ENCODE measurements around the gene RBL2.
"Not testable (repeated sequence)": the region's sequence is repeated elsewhere in the genome, so short reads cannot be mapped to it uniquely, and the experiment has no call there.

Gene RBL2, protein sequence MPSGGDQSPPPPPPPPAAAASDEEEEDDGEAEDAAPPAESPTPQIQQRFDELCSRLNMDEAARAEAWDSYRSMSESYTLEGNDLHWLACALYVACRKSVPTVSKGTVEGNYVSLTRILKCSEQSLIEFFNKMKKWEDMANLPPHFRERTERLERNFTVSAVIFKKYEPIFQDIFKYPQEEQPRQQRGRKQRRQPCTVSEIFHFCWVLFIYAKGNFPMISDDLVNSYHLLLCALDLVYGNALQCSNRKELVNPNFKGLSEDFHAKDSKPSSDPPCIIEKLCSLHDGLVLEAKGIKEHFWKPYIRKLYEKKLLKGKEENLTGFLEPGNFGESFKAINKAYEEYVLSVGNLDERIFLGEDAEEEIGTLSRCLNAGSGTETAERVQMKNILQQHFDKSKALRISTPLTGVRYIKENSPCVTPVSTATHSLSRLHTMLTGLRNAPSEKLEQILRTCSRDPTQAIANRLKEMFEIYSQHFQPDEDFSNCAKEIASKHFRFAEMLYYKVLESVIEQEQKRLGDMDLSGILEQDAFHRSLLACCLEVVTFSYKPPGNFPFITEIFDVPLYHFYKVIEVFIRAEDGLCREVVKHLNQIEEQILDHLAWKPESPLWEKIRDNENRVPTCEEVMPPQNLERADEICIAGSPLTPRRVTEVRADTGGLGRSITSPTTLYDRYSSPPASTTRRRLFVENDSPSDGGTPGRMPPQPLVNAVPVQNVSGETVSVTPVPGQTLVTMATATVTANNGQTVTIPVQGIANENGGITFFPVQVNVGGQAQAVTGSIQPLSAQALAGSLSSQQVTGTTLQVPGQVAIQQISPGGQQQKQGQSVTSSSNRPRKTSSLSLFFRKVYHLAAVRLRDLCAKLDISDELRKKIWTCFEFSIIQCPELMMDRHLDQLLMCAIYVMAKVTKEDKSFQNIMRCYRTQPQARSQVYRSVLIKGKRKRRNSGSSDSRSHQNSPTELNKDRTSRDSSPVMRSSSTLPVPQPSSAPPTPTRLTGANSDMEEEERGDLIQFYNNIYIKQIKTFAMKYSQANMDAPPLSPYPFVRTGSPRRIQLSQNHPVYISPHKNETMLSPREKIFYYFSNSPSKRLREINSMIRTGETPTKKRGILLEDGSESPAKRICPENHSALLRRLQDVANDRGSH

DNA sequence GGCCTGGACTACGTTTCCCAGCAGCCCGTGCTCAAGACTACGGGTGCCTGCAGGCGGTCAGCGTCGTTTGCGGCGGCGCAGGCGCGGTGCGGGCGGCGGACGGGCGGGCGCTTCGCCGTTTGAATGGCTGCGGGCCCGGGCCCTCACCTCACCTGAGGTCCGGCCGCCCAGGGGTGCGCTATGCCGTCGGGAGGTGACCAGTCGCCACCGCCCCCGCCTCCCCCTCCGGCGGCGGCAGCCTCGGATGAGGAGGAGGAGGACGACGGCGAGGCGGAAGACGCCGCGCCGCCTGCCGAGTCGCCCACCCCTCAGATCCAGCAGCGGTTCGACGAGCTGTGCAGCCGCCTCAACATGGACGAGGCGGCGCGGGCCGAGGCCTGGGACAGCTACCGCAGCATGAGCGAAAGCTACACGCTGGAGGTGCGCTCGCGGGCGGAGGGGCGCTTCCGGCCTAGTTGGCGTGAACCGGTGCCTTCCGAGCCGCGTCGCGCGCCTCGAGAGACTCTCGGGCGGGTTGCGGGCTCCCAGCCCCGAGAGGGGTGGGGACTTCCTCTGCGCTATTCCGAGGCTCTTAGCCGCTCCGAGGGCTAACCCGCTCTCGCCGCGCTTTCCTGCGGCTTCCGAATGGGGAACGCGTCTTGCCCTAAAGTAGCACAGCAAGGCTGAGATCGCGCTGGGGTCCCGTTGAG lies at the start of gene RBL2:
TSS of gene RBL2 (plus strand) at position 95 of the 689 bp plus-strand sequence. CDS start at position 181, 86 bp downstream.
- Histone ChIP-seq H3K36me3 (ENCODE audit: insufficient read depth, low read depth, low read length) (peaks cover 7% of the 10 kb centered on the region), H3K27ac (ENCODE audit: low read length) (peak within 1 kb of the TSS; percentile 67), H3K9ac (ENCODE audit: low read depth, low read length) (peak within 1 kb of the TSS; percentile 85), H3K27me3 (ENCODE audit: insufficient read depth, low read length) (no peaks in the 10 kb centered on the region), H3K9me3 (ENCODE audit: insufficient read depth, low read depth, low read length) (no peaks in the 10 kb centered on the region), H3K4me3 (ENCODE audit: low read length) (peak within 1 kb of the TSS; percentile 95), H3K4me1 (ENCODE audit: insufficient read depth, low read length) (peaks cover 10% of the 10 kb centered on the region; the same call in 1 of the 2 replicates)

DNA sequence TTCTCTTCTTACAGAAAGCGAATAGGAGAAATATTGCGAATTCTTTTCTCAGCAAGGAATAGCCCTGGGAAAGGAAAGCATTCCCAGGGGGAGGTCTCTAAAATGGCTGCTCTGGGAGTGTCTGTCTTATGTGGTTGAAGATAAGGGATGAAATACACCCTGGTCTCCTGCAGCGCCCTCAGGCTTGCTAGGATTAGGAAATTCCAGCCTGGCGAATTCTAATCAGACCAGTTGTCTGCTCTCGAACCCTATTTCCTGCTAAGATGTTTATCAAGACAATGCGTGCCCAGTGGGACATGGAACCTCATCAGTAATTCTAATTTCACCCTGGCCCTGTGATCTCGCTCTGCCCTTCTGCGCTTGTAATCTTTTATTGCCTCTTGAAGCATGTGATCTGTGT lies 49.7 kb upstream of the RBL2 start:
- H3K36me3 ChIP-seq (ENCODE audit: insufficient read depth, low read depth, low read length); H3K4me3 ChIP-seq (ENCODE audit: low read length); H3K27ac ChIP-seq (ENCODE audit: low read length); H3K4me1 ChIP-seq (ENCODE audit: insufficient read depth, low read length); H3K27me3 ChIP-seq (ENCODE audit: insufficient read depth, low read length); H3K9ac ChIP-seq (ENCODE audit: low read depth, low read length): not testable (repeated sequence)
- H3K9me3 ChIP-seq (ENCODE audit: insufficient read depth, low read depth, low read length) = peaks cover 24% of the 10 kb centered on the region

DNA sequence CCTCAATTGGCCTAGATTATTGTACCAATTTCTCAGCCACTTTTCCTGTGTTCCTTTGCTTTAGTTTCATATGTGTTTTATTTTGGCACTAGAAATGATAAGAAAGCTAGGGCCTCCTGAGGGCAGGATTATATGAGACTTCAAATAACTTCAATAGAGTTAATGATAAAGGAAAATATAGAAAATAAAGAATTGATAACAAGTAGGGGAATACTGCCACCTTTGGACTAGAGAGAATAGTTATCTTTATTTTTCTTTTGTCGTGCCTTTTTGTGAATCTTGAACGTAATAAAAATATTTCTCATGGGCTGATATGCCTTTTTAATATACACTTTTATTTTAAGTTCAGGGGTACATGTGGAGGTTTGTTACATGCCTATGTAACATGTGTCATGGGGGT lies 29.3 kb upstream of the RBL2 start:
- Histone ChIP-seq H3K4me1 (ENCODE audit: insufficient read depth, low read length) (no peaks in the 10 kb centered on the region), H3K9ac (ENCODE audit: low read depth, low read length) (no peak overlapping the region), H3K9me3 (ENCODE audit: insufficient read depth, low read depth, low read length) (no peaks in the 10 kb centered on the region), H3K27me3 (ENCODE audit: insufficient read depth, low read length) (no peaks in the 10 kb centered on the region), H3K36me3 (ENCODE audit: insufficient read depth, low read depth, low read length) (no peaks in the 10 kb centered on the region), H3K27ac (ENCODE audit: low read length) (no peak overlapping the region), H3K4me3 (ENCODE audit: low read length) (no peak overlapping the region)

DNA sequence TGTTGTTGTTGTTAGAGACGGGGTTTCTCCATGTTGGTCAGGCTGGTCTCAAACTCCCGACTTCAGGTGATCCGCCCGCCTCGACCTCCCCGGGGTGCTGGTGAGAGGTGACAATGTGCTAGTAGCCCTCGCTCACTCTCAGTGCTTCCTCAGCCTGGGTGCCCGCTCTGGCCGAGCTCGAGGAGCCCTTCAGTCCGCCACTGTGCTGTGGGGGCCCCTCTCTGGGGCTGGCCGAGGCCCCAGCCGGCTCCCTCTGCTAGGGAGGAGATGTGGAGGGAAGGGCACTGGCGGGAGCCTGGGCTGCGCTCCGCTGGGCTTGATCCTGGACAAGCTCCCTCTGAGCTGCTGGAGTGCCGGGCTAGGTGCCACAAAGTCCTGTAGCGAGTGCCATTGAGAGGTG lies 21.7 kb upstream of the RBL2 start:
- H3K4me1 ChIP-seq (ENCODE audit: insufficient read depth, low read length) = peaks cover 4% of the 10 kb centered on the region; the same call in 1 of the 2 replicates

DNA sequence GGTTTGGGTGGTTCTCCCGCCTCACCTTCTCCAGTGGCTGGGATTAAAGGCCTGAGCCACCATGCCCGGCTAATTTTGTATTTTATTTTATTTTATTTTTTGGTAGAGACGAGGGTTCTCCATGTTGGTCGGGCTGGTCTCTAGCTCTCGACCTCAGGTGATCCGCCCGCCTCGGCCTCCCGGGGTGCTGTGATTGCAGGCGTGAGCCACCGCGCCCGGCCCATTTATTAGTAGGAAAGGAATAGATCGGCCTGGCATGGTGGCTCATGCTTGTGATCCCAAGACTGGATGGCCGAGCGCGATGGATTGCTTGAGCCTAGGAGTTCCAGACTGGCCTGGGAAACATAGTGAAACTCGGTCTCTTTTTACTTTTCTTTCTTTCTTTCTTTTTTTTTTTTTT lies 20.4 kb upstream of the RBL2 start:
- H3K9me3 ChIP-seq (ENCODE audit: insufficient read depth, low read depth, low read length) = no peaks in the 10 kb centered on the region; the same call in 1 of the 2 replicates
- H3K36me3 ChIP-seq (ENCODE audit: insufficient read depth, low read depth, low read length) = no peaks in the 10 kb centered on the region
- no peak overlapping the region for H3K27ac ChIP-seq (ENCODE audit: low read length)
- H3K27me3 ChIP-seq (ENCODE audit: insufficient read depth, low read length) = no peaks in the 10 kb centered on the region
- no peak overlapping the region for H3K9ac ChIP-seq (ENCODE audit: low read depth, low read length)
- no peak overlapping the region for H3K4me3 ChIP-seq (ENCODE audit: low read length)
- H3K4me1 ChIP-seq (ENCODE audit: insufficient read depth, low read length) = peaks cover 4% of the 10 kb centered on the region; the same call in 1 of the 2 replicates

More for the DNA sequence above, 21.7 kb upstream of the RBL2 start:
- Histone ChIP-seq H3K27me3 (ENCODE audit: insufficient read depth, low read length) (no peaks in the 10 kb centered on the region), H3K27ac (ENCODE audit: low read length) (no peak overlapping the region), H3K9ac (ENCODE audit: low read depth, low read length) (no peak overlapping the region), H3K36me3 (ENCODE audit: insufficient read depth, low read depth, low read length) (no peaks in the 10 kb centered on the region), H3K9me3 (ENCODE audit: insufficient read depth, low read depth, low read length) (no peaks in the 10 kb centered on the region; the same call in 1 of the 2 replicates), H3K4me3 (ENCODE audit: low read length) (no peak overlapping the region)

DNA sequence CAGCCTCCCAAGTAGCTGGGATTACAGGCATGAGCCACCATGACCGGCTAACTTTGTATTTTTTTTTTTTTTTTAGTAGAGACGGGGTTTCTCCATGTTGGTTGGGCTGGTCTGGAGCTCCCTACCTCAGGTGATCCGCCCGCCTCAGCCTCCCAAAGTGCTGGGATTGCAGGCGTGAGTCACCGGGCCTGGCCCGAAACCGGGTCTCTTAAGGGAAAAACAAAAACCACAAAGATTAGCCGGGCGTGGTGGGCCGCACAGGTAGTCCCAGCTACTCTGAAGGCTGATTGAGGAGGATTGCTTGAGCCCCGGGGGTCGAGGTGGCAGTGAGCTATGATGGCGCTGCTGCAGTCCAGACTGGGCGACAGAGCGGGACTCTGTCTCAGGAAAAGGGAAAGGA lies 19.9 kb upstream of the RBL2 start:
- Histone ChIP-seq H3K4me3 (ENCODE audit: low read length) (no peak overlapping the region), H3K27me3 (ENCODE audit: insufficient read depth, low read length) (no peaks in the 10 kb centered on the region), H3K27ac (ENCODE audit: low read length) (no peak overlapping the region), H3K9me3 (ENCODE audit: insufficient read depth, low read depth, low read length) (no peaks in the 10 kb centered on the region; the same call in 1 of the 2 replicates), H3K36me3 (ENCODE audit: insufficient read depth, low read depth, low read length) (no peaks in the 10 kb centered on the region), H3K4me1 (ENCODE audit: insufficient read depth, low read length) (peaks cover 4% of the 10 kb centered on the region; the same call in 1 of the 2 replicates), H3K9ac (ENCODE audit: low read depth, low read length) (no peak overlapping the region)

DNA sequence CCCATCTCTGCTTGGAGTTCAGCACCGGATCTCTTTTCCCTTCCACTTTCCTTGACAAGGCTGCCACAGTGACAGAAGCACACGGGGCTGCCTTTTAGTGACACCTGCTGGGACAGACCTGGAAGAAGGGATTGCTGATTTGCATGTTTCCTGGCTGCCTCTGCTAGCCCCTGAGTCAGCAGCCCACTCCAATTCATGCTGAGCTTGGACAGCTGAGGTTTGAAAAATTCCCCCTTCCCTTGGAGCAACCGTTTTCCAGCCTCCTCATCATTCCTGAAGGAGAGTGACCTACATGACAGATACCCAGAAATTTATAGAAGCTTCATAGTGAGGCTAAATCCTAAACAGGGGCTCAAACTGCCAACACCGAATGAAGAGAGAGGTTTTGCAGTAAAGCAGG lies 18.8 kb upstream of the RBL2 start:
- Histone ChIP-seq H3K27me3 (ENCODE audit: insufficient read depth, low read length) (no peaks in the 10 kb centered on the region), H3K9ac (ENCODE audit: low read depth, low read length) (no peak overlapping the region), H3K4me1 (ENCODE audit: insufficient read depth, low read length) (peaks cover 4% of the 10 kb centered on the region; the same call in 1 of the 2 replicates), H3K27ac (ENCODE audit: low read length) (no peak overlapping the region), H3K9me3 (ENCODE audit: insufficient read depth, low read depth, low read length) (no peaks in the 10 kb centered on the region; the same call in 1 of the 2 replicates), H3K4me3 (ENCODE audit: low read length) (no peak overlapping the region), H3K36me3 (ENCODE audit: insufficient read depth, low read depth, low read length) (no peaks in the 10 kb centered on the region)

DNA sequence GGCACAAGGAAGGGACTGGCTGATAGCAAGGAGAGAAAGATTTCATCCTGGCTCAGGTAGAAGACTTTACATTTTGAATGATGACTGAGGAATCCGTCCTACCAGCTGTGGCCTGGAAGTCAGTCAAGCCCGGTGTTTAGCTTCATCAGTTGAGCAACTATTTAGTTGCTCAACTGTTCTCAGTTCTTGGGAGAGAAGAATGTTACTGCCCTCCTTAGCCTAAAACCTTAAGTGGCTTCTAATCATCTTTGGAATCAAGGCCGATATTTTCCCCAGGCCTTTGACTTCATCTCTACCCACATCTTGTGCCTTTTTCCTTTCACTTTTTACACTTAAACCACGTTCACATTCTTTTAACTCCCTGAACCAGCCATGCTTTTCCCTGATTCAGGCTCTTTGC lies 17.3 kb upstream of the RBL2 start:
- no peak overlapping the region for H3K4me3 ChIP-seq (ENCODE audit: low read length)
- H3K36me3 ChIP-seq (ENCODE audit: insufficient read depth, low read depth, low read length) = no peaks in the 10 kb centered on the region
- peaks cover 4% of the 10 kb centered on the region; the same call in 1 of the 2 replicates for H3K4me1 ChIP-seq (ENCODE audit: insufficient read depth, low read length)
- no peaks in the 10 kb centered on the region for H3K27me3 ChIP-seq (ENCODE audit: insufficient read depth, low read length)
- H3K27ac ChIP-seq (ENCODE audit: low read length) = no peak overlapping the region
- H3K9ac ChIP-seq (ENCODE audit: low read depth, low read length) = no peak overlapping the region
- peaks cover 6% of the 10 kb centered on the region; the same call in 1 of the 2 replicates for H3K9me3 ChIP-seq (ENCODE audit: insufficient read depth, low read depth, low read length)

DNA sequence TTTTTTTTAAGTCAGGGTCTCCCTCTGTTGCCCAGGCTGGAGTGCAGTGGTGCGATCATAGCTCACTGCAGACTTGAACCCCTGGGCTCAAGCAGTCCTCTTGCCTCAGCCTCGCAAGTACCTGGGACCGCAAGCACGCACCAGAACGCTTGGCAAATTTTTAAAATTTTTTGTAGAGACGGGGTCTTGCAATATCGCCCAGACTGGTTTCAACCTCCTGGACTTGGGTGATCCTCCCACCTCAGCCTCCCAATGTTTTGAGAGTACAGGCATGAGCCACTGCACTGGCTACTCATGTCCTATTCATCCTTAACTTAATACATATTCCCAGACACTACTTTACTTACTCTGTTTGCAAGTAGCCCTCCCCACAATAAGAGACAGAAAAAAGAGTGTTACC lies 16.3 kb upstream of the RBL2 start:
- Histone ChIP-seq H3K27ac (ENCODE audit: low read length) (no peak overlapping the region), H3K9me3 (ENCODE audit: insufficient read depth, low read depth, low read length) (peaks cover 16% of the 10 kb centered on the region), H3K4me3 (ENCODE audit: low read length) (no peak overlapping the region), H3K36me3 (ENCODE audit: insufficient read depth, low read depth, low read length) (no peaks in the 10 kb centered on the region), H3K9ac (ENCODE audit: low read depth, low read length) (no peak overlapping the region), H3K27me3 (ENCODE audit: insufficient read depth, low read length) (no peaks in the 10 kb centered on the region), H3K4me1 (ENCODE audit: insufficient read depth, low read length) (peaks cover 4% of the 10 kb centered on the region; the same call in 1 of the 2 replicates)

DNA sequence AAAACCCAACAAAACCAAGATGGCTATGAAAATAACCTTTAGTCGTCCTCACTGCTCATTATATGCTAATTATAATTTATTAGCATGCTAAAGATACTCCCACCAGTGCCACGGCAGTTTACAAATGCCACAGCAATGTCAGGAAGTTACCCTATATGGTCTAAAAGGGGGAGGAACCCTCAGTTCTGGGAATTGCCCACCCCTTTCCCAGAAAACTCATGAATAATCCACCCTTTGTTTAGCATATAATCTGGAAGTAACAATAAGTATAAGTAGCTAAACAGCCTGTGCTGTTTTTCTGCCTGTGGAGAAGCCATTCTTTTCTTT lies 14.9 kb upstream of the RBL2 start:
- H3K9me3 ChIP-seq (ENCODE audit: insufficient read depth, low read depth, low read length) = peaks cover 29% of the 10 kb centered on the region
- not testable (repeated sequence) for H3K27ac ChIP-seq (ENCODE audit: low read length); H3K4me1 ChIP-seq (ENCODE audit: insufficient read depth, low read length); H3K9ac ChIP-seq (ENCODE audit: low read depth, low read length); H3K27me3 ChIP-seq (ENCODE audit: insufficient read depth, low read length); H3K36me3 ChIP-seq (ENCODE audit: insufficient read depth, low read depth, low read length); H3K4me3 ChIP-seq (ENCODE audit: low read length)

DNA sequence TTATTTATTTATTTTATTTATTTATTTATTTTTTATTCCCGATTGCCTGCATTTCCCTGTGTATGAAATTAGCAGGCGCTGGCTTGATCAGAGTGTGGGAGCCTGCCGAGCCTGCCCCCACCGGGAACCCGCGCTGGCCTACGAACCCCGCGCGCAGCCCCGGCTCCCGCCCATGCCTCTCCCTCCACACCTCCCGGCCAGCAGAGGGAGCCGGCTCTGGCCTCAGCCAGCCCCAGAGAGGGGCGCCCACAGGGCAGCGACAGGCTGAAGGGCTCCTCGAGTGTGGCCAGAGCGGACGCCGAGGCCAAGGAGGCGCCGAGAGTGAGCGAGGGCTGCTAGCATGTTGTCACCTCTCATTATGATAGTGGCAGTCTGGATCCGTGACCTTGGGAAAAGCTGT lies 13.0 kb upstream of the RBL2 start:
- Histone ChIP-seq H3K9me3 (ENCODE audit: insufficient read depth, low read depth, low read length) (peaks cover 44% of the 10 kb centered on the region), H3K36me3 (ENCODE audit: insufficient read depth, low read depth, low read length) (no peaks in the 10 kb centered on the region), H3K9ac (ENCODE audit: low read depth, low read length) (no peak overlapping the region), H3K4me1 (ENCODE audit: insufficient read depth, low read length) (no peaks in the 10 kb centered on the region), H3K27me3 (ENCODE audit: insufficient read depth, low read length) (no peaks in the 10 kb centered on the region), H3K4me3 (ENCODE audit: low read length) (no peak overlapping the region), H3K27ac (ENCODE audit: low read length) (no peak overlapping the region)
